AG04449 (cell line): Measurements from ENCODE around the gene ADCY6.
A peak's percentile ranks its signal among the peaks of the same experiment; 100 is the strongest.

Experiments used
- CTCF ChIA-PET: fragments of 350-600 bp; formaldehyde crosslinking; extraction: SDS; loops from one replicate; lab custom pipeline; 2021; ENCODE audit warnings: antibody characterized with exemption; lab: Yijun Ruan, JAX
- POLR2A ChIA-PET: fragments of 400-600, 350-600 bp; formaldehyde crosslinking; extraction: SDS; loops from one replicate; lab custom pipeline; 2020; ENCODE audit warnings: antibody characterized with exemption, inconsistent platforms; lab: Yijun Ruan, JAX
- DNase-seq: peaks from one replicate; pipeline ENCODE4 v3.0.0-alpha.2; 2010; ENCODE audit warnings: low read depth, low spot score
- H3K4me3 ChIP-seq: 2 replicates; pipeline ENCODE4 v1.5.1; 2011; ENCODE audit warnings: low read depth, mild to moderate bottlenecking, control low read depth, low read length
- TF ChIP-seq, protein P1 (sequence below): IDR thresholded peaks from one replicate; pipeline ENCODE4 v1.5.1; 2011; ENCODE audit warnings: mild to moderate bottlenecking, moderate library complexity, low read length, control low read depth, inconsistent platforms; ENCODE audit not compliant: insufficient read depth; ENCODE audit errors: missing control alignments

Gene ADCY6

GRCh38 chr12:48814262-48815125, 25.6 kb upstream of the ADCY6 start:
- no peak for DNase-seq
- peak overlapping the region; percentile 83 for H3K4me3 ChIP-seq
- POLR2A ChIA-PET: interaction anchor here (0.6 to 2.0 kb wide), 6 partner anchors 9 to 325 kb away, joined by 3 to 7 read pairs (median 3); partner anchors contain the start of gene ADCY6
- CTCF ChIA-PET: interaction anchor here (0.7 to 8.6 kb wide), 45 partner anchors 9 to 272 kb away, joined by 3 to 147 read pairs (median 6); partner anchors contain the start of genes ADCY6, CCNT1, DDX23 and KANSL2
- TF ChIP-seq, protein P1, sequence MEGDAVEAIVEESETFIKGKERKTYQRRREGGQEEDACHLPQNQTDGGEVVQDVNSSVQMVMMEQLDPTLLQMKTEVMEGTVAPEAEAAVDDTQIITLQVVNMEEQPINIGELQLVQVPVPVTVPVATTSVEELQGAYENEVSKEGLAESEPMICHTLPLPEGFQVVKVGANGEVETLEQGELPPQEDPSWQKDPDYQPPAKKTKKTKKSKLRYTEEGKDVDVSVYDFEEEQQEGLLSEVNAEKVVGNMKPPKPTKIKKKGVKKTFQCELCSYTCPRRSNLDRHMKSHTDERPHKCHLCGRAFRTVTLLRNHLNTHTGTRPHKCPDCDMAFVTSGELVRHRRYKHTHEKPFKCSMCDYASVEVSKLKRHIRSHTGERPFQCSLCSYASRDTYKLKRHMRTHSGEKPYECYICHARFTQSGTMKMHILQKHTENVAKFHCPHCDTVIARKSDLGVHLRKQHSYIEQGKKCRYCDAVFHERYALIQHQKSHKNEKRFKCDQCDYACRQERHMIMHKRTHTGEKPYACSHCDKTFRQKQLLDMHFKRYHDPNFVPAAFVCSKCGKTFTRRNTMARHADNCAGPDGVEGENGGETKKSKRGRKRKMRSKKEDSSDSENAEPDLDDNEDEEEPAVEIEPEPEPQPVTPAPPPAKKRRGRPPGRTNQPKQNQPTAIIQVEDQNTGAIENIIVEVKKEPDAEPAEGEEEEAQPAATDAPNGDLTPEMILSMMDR: peak; percentile 99

DNA sequence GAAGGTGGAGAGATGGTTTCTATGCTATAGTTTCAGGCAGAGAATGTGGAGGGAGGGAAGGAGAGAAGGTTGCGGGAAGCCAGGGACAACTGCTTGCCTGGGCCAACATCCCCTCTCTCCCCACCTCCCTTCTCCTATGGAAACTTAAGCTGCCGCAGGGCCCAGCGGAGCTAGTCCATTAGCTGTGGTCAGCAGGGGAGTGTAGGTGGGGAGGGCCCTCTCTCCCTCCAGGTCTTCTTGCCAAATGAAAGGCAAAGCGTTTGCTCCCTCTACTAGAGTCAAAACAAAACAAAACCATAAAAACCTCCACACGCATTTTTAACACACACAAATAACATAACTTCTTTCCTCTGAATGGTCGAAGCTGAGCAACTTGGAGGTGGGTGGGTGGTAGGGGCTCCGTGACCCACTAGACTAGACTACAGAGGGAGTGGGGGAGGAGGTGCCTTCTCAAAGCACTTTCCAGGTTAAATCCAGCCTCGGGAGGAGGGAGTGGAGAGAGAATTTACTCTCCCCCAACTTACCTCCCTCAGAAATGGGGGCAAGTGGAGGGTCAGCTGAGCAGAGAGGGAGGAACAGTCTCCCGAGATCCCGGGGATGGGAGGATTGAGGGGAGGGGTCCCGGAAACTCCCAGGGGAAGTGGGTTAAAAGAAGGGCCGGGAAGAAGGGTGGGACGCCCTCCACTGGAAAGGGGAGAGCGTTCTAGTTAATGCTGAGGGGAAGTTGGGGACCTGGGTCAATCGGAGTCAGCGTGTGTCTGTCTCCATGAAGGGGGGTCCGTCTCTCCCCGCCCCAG, 24.8 kb upstream of the ADCY6 start:
- ChIA-PET POLR2A (interaction anchor here (1.0 to 2.0 kb wide), 2 partner anchors 14 to 25 kb away, joined by 3 to 6 read pairs; partner anchors contain the start of gene ADCY6), CTCF (interaction anchor here (0.8 to 8.6 kb wide), 27 partner anchors 14 to 136 kb away, joined by 3 to 147 read pairs (median 7); partner anchors contain the start of genes ADCY6, CCNT1, DDX23 and KANSL2)
- no peak for DNase-seq

GRCh38 chr12:48812389-48812788, 23.5 kb upstream of the ADCY6 start:
- POLR2A ChIA-PET: no interaction called here
- CTCF ChIA-PET: interaction anchor here (0.9 to 8.6 kb wide), 6 partner anchors 13 to 57 kb away, joined by 3 to 147 read pairs (median 64); partner anchors contain the start of gene DDX23
- no peak for DNase-seq

More for the DNA sequence above, 24.8 kb upstream of the ADCY6 start:
- peak overlapping the region; percentile 83 for H3K4me3 ChIP-seq
- TF ChIP-seq, protein P1: no peak

GRCh38 chr12:48811437-48812090, 22.7 kb upstream of the ADCY6 start:
- TF ChIP-seq, protein P1: no peak
- DNase-seq: no peak
- ChIA-PET POLR2A (interaction anchor here (1.0 kb wide), 1 partner anchor 23 kb away, joined by 4 read pairs; the partner anchor contains the start of gene ADCY6), CTCF (interaction anchor here (0.8 to 8.6 kb wide), 10 partner anchors 8 to 91 kb away, joined by 3 to 147 read pairs (median 6); partner anchors contain the start of gene ADCY6)
- H3K4me3 ChIP-seq: no peak overlapping the region

More at GRCh38 chr12:48812389-48812788, 23.5 kb upstream of the ADCY6 start:
- TF ChIP-seq, protein P1: no peak
- H3K4me3 ChIP-seq: no peak overlapping the region

- CTCF ChIA-PET: interaction anchor here (0.8 to 8.6 kb wide), 7 partner anchors 9 to 92 kb away, joined by 3 to 147 read pairs (median 4); partner anchors contain the start of gene ADCY6
- peak; percentile 78 for DNase-seq
- TF ChIP-seq, protein P1: no peak
- POLR2A ChIA-PET: interaction anchor here (1.0 kb wide), 1 partner anchor 22 kb away, joined by 4 read pairs; the partner anchor contains the start of gene ADCY6
- no peak overlapping the region for H3K4me3 ChIP-seq
Observed at GRCh38 chr12:48810903-48811431, 22.1 kb upstream of the ADCY6 start.
